K562 (cell line): Measurements from ENCODE around the gene MEF2D. TPM values are rescaled to one million over a fixed set of nuclear protein-coding genes. Genes with fewer than 3 reads are reported as not detected.

Source experiments
- BHLHE40 ChIP-seq: IDR thresholded peaks from 2 replicates; pipeline ENCODE4 v1.6.1; 2011; ENCODE audit warnings: low read length, improper control_type of control experiment
- BRCA1 ChIP-seq, 2 experiments: fragments of 450-650 bp in 1 of 2; sonication (generic) in 1 of 2; formaldehyde crosslinking in 1 of 2; IDR thresholded peaks; 2 replicates each; pipeline versions ENCODE4 v1.5.0 to v1.6.1; 2017 to 2020; ENCODE audit warnings: mild to moderate bottlenecking in 1 of 2, missing genetic modification reagents in 1 of 2
- CBFA2T2 ChIP-seq: fragments of 450-650 bp; conservative IDR thresholded peaks from 2 replicates; pipeline ENCODE4 v1.6.1; 2017; ENCODE audit warnings: mild to moderate bottlenecking
- ILF3 ChIP-seq: fragments of 450-650 bp; IDR thresholded peaks from 2 replicates; pipeline ENCODE4 v1.6.1; 2018; ENCODE audit warnings: antibody characterized with exemption, mild to moderate bottlenecking, moderate library complexity, borderline replicate concordance
- IRF2 ChIP-seq: sonication (generic); formaldehyde crosslinking; IDR thresholded peaks from 2 replicates; pipeline ENCODE4 v1.8.1; 2022; ENCODE audit warnings: mild to moderate bottlenecking, missing genetic modification reagents
- SMARCA5 ChIP-seq: fragments of 450-650 bp; IDR thresholded peaks from 2 replicates; pipeline ENCODE4 v1.6.1; 2016
- TARDBP ChIP-seq: fragments of 450-650 bp; IDR thresholded peaks from 2 replicates; pipeline ENCODE4 v1.6.1; 2016
- TCFL5 ChIP-seq: fragments of 250-450 bp; sonication (Bioruptor Pico); conservative IDR thresholded peaks from 2 replicates; pipeline ENCODE4 v1.6.1; 2021; ENCODE audit warnings: mild to moderate bottlenecking, moderate library complexity, matching md5 sums
- ZNF699 ChIP-seq: fragments of 250-450 bp; sonication (Bioruptor Pico); IDR thresholded peaks from 2 replicates; pipeline ENCODE4 v1.8.0; 2021; ENCODE audit warnings: mild to moderate bottlenecking, moderate library complexity; ENCODE audit not compliant: insufficient replicate concordance
- polyA plus RNA-seq, 8 experiments: library from polyadenylated mRNA; depleted of rRNA in 4 of 8; stranded (reverse) in 5 of 8; unstranded in 3 of 8; fragments of >200 nt; fragmentation: Nextera tagmentation in 2 of 8; fragmentation: Illumina TruSeq in 1 of 8; extraction: Ambion mirVana in 2 of 8; extraction: Trizol in 1 of 8; gene quantifications; 2 replicates each; pipeline versions ENCODE4 v1.2.1 to v1.2.3, GENCODE V29; 2011 to 2014; ENCODE audit warnings: inconsistent platforms in 1 of 8, missing spikeins in 1 of 8
- total RNA-seq, 7 experiments: library from RNA; depleted of rRNA in 6 of 7; stranded (reverse); fragments of >200 nt in 6 of 7; fragmentation: Illumina TruSeq in 2 of 7; extraction: Trizol in 2 of 7; gene quantifications; 2 replicates each; pipeline versions ENCODE4 v1.2.1 to v1.2.3, GENCODE V29; 2011 to 2021; ENCODE audit warnings: low replicate concordance in 1 of 7
- TF ChIP-seq, protein P1 (sequence below), 2 experiments: fragments of 450-650 bp in 1 of 2; sonication (generic) in 1 of 2; formaldehyde crosslinking in 1 of 2; IDR thresholded peaks; 2 replicates each; pipeline versions ENCODE4 v1.7.1 to v1.9.0; 2016 to 2022; ENCODE audit warnings: inconsistent platforms in 1 of 2, mild to moderate bottlenecking in 1 of 2, missing genetic modification reagents in 1 of 2
- TF ChIP-seq, protein P2 (sequence below): fragments of 200-800 bp; sonication (Bioruptor generic); IDR thresholded peaks from 2 replicates; pipeline ENCODE4 v1.6.1; 2017; ENCODE audit warnings: missing genetic modification characterization, missing compliant biosample characterization

MEF2D gene
- total and polyA plus RNA-seq, 9 of the 15 experiments (the other 6 are each of a cell fraction or from before 2014, with no cell fraction given), result 0.10 to 19.5 (median 2.6) TPM

DNA sequence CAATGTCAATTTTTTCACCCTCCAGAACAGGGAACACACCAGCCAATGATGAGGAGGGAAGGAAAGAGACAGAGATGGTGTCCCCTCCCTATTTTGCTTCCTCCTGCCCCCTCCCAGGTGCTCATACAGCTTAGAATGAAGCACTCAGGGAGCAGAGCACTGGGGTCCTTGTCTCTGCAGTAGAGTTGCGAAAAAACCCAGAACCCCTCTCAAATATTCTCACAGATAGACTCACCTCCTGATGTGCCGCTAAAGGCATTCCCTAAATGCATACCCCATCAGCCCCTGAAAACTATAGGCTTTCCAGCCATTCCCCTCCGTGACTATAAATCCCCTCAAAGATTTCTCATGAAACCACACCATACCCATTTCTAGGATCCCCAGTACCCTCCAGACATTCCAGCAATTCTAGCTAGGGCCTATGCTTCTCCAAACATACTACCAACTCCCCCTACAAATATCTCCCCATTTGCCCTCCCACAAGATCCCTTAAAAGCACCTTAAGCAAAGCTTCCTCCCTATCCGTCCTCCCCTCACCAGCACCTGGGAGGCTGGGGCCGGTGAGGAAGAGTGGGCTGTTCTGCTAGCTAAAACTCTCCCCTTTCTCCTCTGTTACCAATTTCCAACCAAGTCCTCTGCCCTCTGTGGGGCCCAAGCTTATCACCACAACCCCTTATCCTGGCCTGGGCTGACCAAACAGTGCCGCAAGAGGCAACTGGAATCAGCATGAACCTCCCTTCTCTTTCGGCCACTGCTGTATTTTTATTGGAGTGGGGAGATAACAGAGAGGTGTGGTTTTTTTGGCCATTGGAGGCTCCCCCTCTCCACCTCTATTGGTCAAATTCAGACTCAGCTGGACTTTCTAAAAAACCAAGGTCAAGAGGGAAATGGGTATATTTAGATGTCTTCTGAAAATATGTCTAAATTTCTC, 76.9 kb downstream of the MEF2D start (continued):
- TF ChIP-seq BRCA1 (IDR thresholded peaks at IDR 0.05) (no peak), BRCA1 (CRISPR knock-in tag; IDR thresholded peaks at IDR 0.05) (no peak), SMARCA5 (no peak), ILF3 (no peak), BHLHE40 (no peak), TARDBP (no peak), IRF2 (CRISPR knock-in tag) (no peak), TCFL5 (CRISPR knock-in tag) (no peak), CBFA2T2 (peak; percentile 31), ZNF699 (CRISPR knock-in tag) (no peak)
- TF ChIP-seq, protein P1, sequence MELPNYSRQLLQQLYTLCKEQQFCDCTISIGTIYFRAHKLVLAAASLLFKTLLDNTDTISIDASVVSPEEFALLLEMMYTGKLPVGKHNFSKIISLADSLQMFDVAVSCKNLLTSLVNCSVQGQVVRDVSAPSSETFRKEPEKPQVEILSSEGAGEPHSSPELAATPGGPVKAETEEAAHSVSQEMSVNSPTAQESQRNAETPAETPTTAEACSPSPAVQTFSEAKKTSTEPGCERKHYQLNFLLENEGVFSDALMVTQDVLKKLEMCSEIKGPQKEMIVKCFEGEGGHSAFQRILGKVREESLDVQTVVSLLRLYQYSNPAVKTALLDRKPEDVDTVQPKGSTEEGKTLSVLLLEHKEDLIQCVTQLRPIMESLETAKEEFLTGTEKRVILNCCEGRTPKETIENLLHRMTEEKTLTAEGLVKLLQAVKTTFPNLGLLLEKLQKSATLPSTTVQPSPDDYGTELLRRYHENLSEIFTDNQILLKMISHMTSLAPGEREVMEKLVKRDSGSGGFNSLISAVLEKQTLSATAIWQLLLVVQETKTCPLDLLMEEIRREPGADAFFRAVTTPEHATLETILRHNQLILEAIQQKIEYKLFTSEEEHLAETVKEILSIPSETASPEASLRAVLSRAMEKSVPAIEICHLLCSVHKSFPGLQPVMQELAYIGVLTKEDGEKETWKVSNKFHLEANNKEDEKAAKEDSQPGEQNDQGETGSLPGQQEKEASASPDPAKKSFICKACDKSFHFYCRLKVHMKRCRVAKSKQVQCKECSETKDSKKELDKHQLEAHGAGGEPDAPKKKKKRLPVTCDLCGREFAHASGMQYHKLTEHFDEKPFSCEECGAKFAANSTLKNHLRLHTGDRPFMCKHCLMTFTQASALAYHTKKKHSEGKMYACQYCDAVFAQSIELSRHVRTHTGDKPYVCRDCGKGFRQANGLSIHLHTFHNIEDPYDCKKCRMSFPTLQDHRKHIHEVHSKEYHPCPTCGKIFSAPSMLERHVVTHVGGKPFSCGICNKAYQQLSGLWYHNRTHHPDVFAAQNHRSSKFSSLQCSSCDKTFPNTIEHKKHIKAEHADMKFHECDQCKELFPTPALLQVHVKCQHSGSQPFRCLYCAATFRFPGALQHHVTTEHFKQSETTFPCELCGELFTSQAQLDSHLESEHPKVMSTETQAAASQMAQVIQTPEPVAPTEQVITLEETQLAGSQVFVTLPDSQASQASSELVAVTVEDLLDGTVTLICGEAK (IDR thresholded peaks at IDR 0.05), result no peak
- TF ChIP-seq, protein P1 (CRISPR knock-in tag; IDR thresholded peaks at IDR 0.05), result no peak
- TF ChIP-seq, protein P2, sequence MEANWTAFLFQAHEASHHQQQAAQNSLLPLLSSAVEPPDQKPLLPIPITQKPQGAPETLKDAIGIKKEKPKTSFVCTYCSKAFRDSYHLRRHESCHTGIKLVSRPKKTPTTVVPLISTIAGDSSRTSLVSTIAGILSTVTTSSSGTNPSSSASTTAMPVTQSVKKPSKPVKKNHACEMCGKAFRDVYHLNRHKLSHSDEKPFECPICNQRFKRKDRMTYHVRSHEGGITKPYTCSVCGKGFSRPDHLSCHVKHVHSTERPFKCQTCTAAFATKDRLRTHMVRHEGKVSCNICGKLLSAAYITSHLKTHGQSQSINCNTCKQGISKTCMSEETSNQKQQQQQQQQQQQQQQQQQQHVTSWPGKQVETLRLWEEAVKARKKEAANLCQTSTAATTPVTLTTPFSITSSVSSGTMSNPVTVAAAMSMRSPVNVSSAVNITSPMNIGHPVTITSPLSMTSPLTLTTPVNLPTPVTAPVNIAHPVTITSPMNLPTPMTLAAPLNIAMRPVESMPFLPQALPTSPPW (CRISPR knock-in tag), result 0 out of 2 replicates have a peak, but pooled peaks have one; percentile 15
- TF ChIP-seq, all 486 proteins: peak for 27
